Natural killer cell treated with Interleukin-12 subunit alpha and Interleukin-12 subunit beta and Interleukin-15 and Interleukin-18, amount 100 ng/mL, for 72 hours (primary cell): ENCODE measurements around the gene ST6GAL1. TPM values are rescaled to one million over a fixed set of nuclear protein-coding genes. Genes with fewer than 3 reads are reported as not detected.
"Not testable (repeated sequence)": the region's sequence is repeated elsewhere in the genome, so short reads cannot be mapped to it uniquely, and the experiment has no call there.

Experiments
- ATAC-seq, 2 donors: fragments of 150-1000 bp; cut with Tn5 transposase in 1 of 2; sonication (Bioruptor Pico), chemical (Tn5 transposase) in 1 of 2; 2 replicates each; pipeline ENCODE4 v1.10.0; 2021
- DNase-seq: peaks from one replicate; pipeline ENCODE4 v3.0.0; 2022; ENCODE audit warnings: low spot score
- H3K27ac Mint-ChIP-seq, 2 donors: 1 replicate in 1 of 2; 2 replicates in 1 of 2; pipeline ENCODE4 v1.8.0; 2022; ENCODE audit warnings: mixed read lengths in 2 of 2, mild to moderate bottlenecking in 1 of 2, moderate library complexity in 1 of 2
- H3K27me3 Mint-ChIP-seq, 2 donors: 1 replicate in 1 of 2; 2 replicates in 1 of 2; pipeline ENCODE4 v1.8.0; 2022; ENCODE audit warnings: mixed read lengths in 2 of 2
- H3K36me3 Mint-ChIP-seq: one replicate; pipeline ENCODE4 v1.8.0; 2022; ENCODE audit warnings: mixed read lengths
- H3K4me1 Mint-ChIP-seq, 2 donors: 1 replicate in 1 of 2; 2 replicates in 1 of 2; pipeline ENCODE4 v1.8.0; 2022; ENCODE audit warnings: low read depth in 2 of 2, mixed read lengths in 2 of 2, mild to moderate bottlenecking in 1 of 2
- H3K4me3 Mint-ChIP-seq: one replicate; pipeline ENCODE4 v1.8.0; 2022; ENCODE audit warnings: mixed read lengths
- H3K9me3 Mint-ChIP-seq: 2 replicates; pipeline ENCODE4 v1.8.0; 2022; ENCODE audit warnings: mixed read lengths
- total RNA-seq, 2 donors: library from RNA; stranded (reverse); gene quantifications; one replicate each; pipeline ENCODE4 v1.2.3, GENCODE V29; 2022

The ST6GAL1 gene
- total RNA-seq, 2 donors from 2014 or later: 179 to 304 TPM

GRCh38 chr3:187010382-187010781 is 80.1 kb downstream of the ST6GAL1 start:
- not testable (repeated sequence) for H3K27me3 Mint-ChIP-seq, DNase-seq, H3K9me3 Mint-ChIP-seq, H3K27ac Mint-ChIP-seq, H3K4me3 Mint-ChIP-seq, ATAC-seq
- Mint-ChIP-seq H3K4me1 (peaks cover 44 to 63% of the 10 kb centered on the region in 2 donors), H3K36me3 (peaks cover 25% of the 10 kb centered on the region)

- no peaks in the 10 kb centered on the region for H3K27me3 Mint-ChIP-seq
- H3K9me3 Mint-ChIP-seq: no peaks in the 10 kb centered on the region
- H3K27ac Mint-ChIP-seq: peak overlapping the region; percentile 60 to 85
- H3K4me1 Mint-ChIP-seq: peaks cover 43 to 59% of the 10 kb centered on the region in 2 donors
- ATAC-seq (peak in 1 of 2 donors; percentile 37), DNase-seq (no peak)
- no peak overlapping the region for H3K4me3 Mint-ChIP-seq
- peaks cover 27% of the 10 kb centered on the region for H3K36me3 Mint-ChIP-seq
Observed at GRCh38 chr3:187011915-187012314, 81.6 kb downstream of the ST6GAL1 start.

- no peak for DNase-seq
- Mint-ChIP-seq H3K4me3 (no peak overlapping the region), H3K9me3 (no peaks in the 10 kb centered on the region), H3K27ac (peak overlapping the region; percentile 60 to 85), H3K27me3 (no peaks in the 10 kb centered on the region), H3K4me1 (peaks cover 38 to 52% of the 10 kb centered on the region in 2 donors), H3K36me3 (peaks cover 20% of the 10 kb centered on the region)
- peak; percentile 45 to 54 for ATAC-seq
Observed at GRCh38 chr3:187012609-187013051, 82.3 kb downstream of the ST6GAL1 start.

- ATAC-seq (no peak), DNase-seq (no peak)
- no peaks in the 10 kb centered on the region for H3K27me3 Mint-ChIP-seq
- no peaks in the 10 kb centered on the region for H3K9me3 Mint-ChIP-seq
- peaks cover 34 to 46% of the 10 kb centered on the region in 2 donors for H3K4me1 Mint-ChIP-seq
- H3K4me3 Mint-ChIP-seq: no peak overlapping the region
- H3K36me3 Mint-ChIP-seq: peaks cover 14% of the 10 kb centered on the region
- peak overlapping the region; percentile 60 to 85 for H3K27ac Mint-ChIP-seq
Observed at GRCh38 chr3:187013159-187013716, 82.9 kb downstream of the ST6GAL1 start.

GRCh38 chr3:187014417-187014864 is 84.1 kb downstream of the ST6GAL1 start:
- Mint-ChIP-seq H3K36me3 (peaks cover 11% of the 10 kb centered on the region), H3K4me3 (no peak overlapping the region), H3K4me1 (peaks cover 41 to 52% of the 10 kb centered on the region in 2 donors)

GRCh38 chr3:187015903-187016638 is 85.7 kb downstream of the ST6GAL1 start:
- H3K27me3 Mint-ChIP-seq: no peaks in the 10 kb centered on the region
- peaks cover 50 to 61% of the 10 kb centered on the region in 2 donors for H3K4me1 Mint-ChIP-seq
- ATAC-seq (peak in 1 of 2 donors; percentile 31), DNase-seq (no peak)
- H3K36me3 Mint-ChIP-seq: peaks cover 11% of the 10 kb centered on the region
- no peaks in the 10 kb centered on the region for H3K9me3 Mint-ChIP-seq
- H3K4me3 Mint-ChIP-seq: no peak overlapping the region
- peak overlapping the region; percentile 8 to 36 for H3K27ac Mint-ChIP-seq

More at GRCh38 chr3:187014417-187014864, 84.1 kb downstream of the ST6GAL1 start:
- H3K27me3 Mint-ChIP-seq: no peaks in the 10 kb centered on the region
- H3K27ac Mint-ChIP-seq: peak overlapping the region; percentile 35 to 65
- ATAC-seq (no peak), DNase-seq (no peak)
- no peaks in the 10 kb centered on the region for H3K9me3 Mint-ChIP-seq

GRCh38 chr3:187016639-187017345 is 86.5 kb downstream of the ST6GAL1 start:
- no peaks in the 10 kb centered on the region for H3K27me3 Mint-ChIP-seq
- DNase-seq (no peak), ATAC-seq (no peak)
- peaks cover 11% of the 10 kb centered on the region for H3K36me3 Mint-ChIP-seq
- no peak overlapping the region for H3K4me3 Mint-ChIP-seq
- H3K27ac Mint-ChIP-seq: peak overlapping the region in 1 of 2 donors; percentile 8
- peaks cover 50 to 60% of the 10 kb centered on the region in 2 donors for H3K4me1 Mint-ChIP-seq
- H3K9me3 Mint-ChIP-seq: no peaks in the 10 kb centered on the region

GRCh38 chr3:187017511-187018230 is 87.3 kb downstream of the ST6GAL1 start:
- Mint-ChIP-seq H3K27ac (peak overlapping the region in 1 of 2 donors; percentile 42), H3K9me3 (no peaks in the 10 kb centered on the region), H3K4me3 (no peak overlapping the region), H3K27me3 (no peaks in the 10 kb centered on the region), H3K36me3 (peaks cover 11% of the 10 kb centered on the region), H3K4me1 (peaks cover 50 to 59% of the 10 kb centered on the region in 2 donors)
- ATAC-seq (no peak), DNase-seq (no peak)

GRCh38 chr3:187019542-187020072 is 89.3 kb downstream of the ST6GAL1 start:
- Mint-ChIP-seq H3K4me1 (peaks cover 46% of the 10 kb centered on the region in 2 donors), H3K36me3 (peaks cover 15% of the 10 kb centered on the region), H3K27ac (peak overlapping the region; percentile 42 to 49), H3K9me3 (no peaks in the 10 kb centered on the region), H3K4me3 (no peak overlapping the region), H3K27me3 (no peaks in the 10 kb centered on the region)
- no peak for DNase-seq
- no peak for ATAC-seq

GRCh38 chr3:187020376-187020775 is 90.0 kb downstream of the ST6GAL1 start:
- Mint-ChIP-seq H3K27me3 (no peaks in the 10 kb centered on the region), H3K27ac (peak overlapping the region; percentile 21 to 47), H3K36me3 (peaks cover 12% of the 10 kb centered on the region), H3K4me1 (peaks cover 46 to 51% of the 10 kb centered on the region in 2 donors), H3K9me3 (no peaks in the 10 kb centered on the region), H3K4me3 (no peak overlapping the region)
- ATAC-seq (no peak), DNase-seq (no peak)

GRCh38 chr3:187021748-187022402 is 91.5 kb downstream of the ST6GAL1 start:
- no peaks in the 10 kb centered on the region for H3K9me3 Mint-ChIP-seq
- H3K27ac Mint-ChIP-seq: peak overlapping the region; percentile 40 to 68
- no peak overlapping the region for H3K4me3 Mint-ChIP-seq
- no peak for DNase-seq
- H3K36me3 Mint-ChIP-seq: peaks cover 6% of the 10 kb centered on the region
- no peak for ATAC-seq
- no peaks in the 10 kb centered on the region for H3K27me3 Mint-ChIP-seq
- peaks cover 42 to 44% of the 10 kb centered on the region in 2 donors for H3K4me1 Mint-ChIP-seq

GRCh38 chr3:187022403-187023029 is 92.2 kb downstream of the ST6GAL1 start:
- no peaks in the 10 kb centered on the region for H3K27me3 Mint-ChIP-seq
- H3K9me3 Mint-ChIP-seq: no peaks in the 10 kb centered on the region
- peaks cover 47 to 48% of the 10 kb centered on the region in 2 donors for H3K4me1 Mint-ChIP-seq
- ATAC-seq (no peak), DNase-seq (no peak)
- H3K36me3 Mint-ChIP-seq: peaks cover 6% of the 10 kb centered on the region
- no peak overlapping the region for H3K4me3 Mint-ChIP-seq
- H3K27ac Mint-ChIP-seq: peak overlapping the region; percentile 40 to 68
